Endometrial microvascular endothelial cells (primary cell): ENCODE data around the gene SCMH1. TPM values are rescaled to one million over a fixed set of nuclear protein-coding genes. Genes with fewer than 3 reads are reported as not detected.

Experiments used
- in situ Hi-C: cut with HindIII; loops from 2 replicates; pipeline ENCODE4 v1.10.0; 2017; ENCODE audit warnings: low sequenced_read_pairs, low pct_unique_long_range_greater_than_20kb; ENCODE audit errors: inconsistent ontology term
- total RNA-seq: library from RNA; depleted of rRNA; stranded (reverse); fragments of >200 nt; gene quantifications from one replicate; pipeline ENCODE4 v1.2.3, GENCODE V29; 2015; ENCODE audit errors: inconsistent ontology term

Gene SCMH1
- total RNA-seq, 1 donor from 2014 or later = 22.8 TPM

DNA sequence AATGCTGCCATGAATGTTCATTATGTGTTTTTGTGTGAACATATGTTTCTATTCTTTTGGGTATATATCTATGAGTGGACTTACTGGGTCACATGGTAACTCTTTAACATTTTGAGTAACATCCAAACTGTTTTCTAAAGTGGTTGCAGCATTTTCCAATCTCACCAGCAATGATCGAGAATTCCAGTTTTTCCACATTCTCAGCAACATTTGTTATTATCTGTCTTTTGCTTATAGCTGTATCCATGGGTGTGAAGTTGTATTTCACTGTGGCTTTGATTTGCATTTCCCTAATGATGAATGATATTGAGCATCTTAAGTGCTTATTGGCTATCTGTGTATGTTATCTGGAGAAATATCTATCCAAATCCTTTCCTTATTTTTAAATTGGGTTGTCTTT is 131.4 kb downstream of the SCMH1 start:
- in situ Hi-C loops = no loop called here

DNA sequence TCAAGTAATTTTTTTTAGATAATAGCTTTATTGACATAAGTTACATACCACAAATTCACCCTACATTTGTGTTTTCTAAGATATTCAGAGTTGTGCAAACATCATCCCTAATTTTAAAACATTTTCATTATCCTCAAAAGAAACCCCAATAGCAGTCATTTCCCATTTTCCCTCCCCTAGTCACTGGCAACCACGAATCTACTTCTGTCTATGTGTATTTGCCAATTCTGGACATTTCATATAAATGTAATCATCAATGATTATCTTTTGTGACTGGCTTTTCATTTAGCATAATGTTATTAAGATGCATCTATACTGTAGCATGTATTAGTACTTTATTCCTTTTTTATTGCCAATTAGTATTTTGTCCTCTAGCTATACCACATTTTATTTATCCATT is 131.8 kb downstream of the SCMH1 start:
- in situ Hi-C loops = no loop called here

DNA sequence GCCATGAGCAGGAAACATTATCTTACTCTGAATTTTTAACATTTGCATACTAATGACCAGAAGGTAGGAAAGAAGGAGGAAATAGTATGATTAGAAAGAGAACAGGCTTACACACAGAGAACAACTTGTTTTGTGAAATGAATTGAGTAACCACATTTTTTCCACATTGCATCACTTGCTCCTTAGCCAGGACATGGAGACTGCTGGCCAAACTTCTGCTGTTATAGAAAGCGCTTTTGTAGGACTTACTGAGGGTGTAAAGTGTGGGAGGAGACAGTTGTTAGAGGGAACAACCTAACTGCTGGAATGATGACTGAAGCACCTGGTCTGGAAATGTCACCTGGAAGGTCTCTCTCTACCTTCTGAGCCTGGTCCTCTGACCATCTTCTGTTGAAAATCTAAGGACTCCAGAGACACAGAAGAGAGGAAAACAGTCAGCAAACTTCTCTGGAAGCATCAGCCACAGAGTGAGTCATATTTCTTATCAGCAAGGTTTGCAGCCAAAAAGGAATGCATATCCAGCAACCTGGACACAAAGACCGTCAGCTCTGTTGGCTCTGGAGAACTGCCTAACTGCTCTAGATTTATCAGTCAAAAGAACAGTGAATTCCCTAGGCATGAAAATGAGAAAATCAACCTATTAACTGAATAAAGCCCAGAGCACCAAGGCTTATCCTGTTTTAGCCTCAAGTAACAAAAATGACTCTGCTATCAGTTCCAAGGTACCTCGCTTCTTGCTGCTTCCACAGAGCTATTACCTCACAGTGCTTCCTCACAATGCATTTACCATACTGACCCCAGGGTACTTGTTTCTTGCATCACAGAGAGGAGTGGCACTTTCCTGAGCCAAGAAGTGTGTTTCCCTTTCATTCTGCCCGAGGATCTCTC is 132.6 kb downstream of the SCMH1 start:
- in situ Hi-C loops = no loop called here

DNA sequence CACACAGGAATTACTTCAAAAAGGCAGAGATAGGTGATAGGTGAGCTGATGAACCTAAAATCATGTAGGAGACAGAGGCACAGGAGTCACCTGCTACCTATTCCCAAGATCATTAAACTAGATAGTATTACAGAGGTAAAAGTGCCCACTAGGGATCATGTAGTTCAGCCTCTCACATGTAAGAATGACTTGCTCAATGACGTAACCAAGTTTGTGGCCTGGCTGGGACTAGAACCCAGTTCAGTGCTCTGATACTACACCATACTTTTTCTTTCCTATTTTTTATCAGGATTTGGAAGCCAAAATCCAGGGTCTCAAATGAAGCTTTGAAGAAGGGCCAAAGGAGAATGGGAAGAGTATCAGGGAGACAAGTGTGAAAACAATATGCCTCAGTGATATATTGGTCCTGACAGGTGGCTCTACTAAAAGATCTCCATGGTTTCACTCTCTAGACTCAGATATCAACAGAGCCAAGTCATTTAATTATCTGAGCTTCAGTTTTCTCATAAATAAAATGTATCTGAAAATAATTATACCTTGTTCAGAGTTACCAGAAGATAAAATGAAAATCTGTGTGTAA is 133.3 kb downstream of the SCMH1 start:
- in situ Hi-C loops = no loop called here

DNA sequence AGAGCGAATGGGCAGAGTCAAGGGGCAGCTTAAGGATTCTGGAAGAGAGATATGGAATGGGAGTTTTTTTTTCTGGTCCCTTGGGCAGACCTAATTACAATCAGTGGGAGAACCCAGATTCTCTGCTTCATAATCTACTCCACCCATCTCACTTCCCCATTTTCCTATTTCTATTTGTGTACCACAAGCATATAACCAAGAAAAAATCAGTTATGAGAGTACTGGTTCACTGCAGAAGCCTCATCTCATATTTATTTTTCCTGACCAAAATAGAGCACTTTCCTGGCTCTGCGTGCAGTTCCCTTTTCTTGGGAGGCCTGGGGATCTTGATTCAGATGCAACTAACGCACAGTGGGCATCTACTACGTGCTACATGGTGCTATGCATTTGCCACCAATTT is 138.3 kb downstream of the SCMH1 start:
- in situ Hi-C loops = no loop called here

DNA sequence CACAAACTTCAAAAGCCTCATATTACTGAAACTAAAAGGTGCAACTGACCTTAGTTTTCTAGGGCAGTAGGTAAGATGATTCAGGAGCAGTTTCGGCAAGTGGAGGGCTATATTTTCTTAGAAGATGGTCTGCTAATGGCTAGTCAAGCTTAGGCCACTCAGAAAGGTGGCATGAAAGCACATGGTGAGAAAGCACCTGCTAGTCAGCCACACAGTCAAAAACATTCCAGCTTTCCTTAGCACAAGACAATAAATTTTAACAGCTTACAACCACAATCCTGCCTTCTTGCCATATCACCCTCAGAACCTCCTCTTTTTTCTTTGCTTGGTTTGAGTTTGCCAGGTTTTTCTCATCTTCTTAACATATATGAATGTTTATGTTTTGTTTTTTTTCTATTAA is 139.5 kb downstream of the SCMH1 start:
- in situ Hi-C loops = no loop called here

DNA sequence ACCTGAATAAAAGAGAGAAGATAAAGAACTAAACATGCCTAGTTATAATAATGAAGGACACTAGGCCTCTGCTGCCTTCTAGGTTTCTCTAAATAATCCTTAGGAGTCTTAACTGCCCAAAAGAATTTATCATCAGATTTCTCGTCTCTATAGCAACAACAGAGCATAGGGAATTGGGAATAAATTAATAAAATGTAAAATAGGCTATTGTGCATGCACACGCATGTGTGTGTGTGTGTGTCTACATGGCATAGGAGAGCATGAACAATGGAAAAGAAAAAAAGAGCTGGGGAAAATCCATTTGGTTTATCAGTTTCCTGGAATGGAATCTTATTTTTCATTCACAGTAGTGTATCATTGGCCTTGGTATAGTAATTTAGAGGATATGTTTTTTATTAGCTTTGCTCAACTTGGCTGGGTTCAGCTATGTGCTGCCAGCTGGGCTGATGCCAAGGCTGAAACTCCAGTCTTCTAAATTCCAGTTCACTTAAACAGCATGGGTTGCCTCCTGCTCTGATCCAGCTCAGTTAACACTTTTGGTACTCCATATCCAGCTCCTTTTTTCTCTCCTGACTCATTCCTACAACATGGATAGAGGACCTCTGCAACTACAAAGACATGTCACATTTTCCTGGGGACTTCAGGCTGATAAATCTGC is 140.0 kb downstream of the SCMH1 start:
- in situ Hi-C loops = no loop called here

DNA sequence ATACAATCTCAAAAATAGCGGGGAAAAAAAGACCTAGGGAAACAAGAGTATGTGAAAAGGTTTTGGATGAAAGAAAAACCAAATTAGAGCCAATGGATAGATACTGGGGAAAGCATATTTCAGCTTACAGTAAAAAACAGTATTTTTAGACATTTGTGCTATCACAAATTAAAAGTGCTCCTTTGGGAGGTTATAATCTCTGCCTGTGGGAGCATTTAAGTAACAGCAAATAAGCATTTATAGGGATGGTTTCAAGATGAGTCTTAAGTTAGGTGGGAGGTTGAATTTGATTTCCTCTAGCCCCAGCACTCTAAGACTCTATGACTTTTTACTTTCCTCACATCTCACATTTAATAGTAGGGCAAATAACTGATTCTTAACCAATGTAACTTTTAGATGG is 141.0 kb downstream of the SCMH1 start:
- in situ Hi-C loops = no loop called here

DNA sequence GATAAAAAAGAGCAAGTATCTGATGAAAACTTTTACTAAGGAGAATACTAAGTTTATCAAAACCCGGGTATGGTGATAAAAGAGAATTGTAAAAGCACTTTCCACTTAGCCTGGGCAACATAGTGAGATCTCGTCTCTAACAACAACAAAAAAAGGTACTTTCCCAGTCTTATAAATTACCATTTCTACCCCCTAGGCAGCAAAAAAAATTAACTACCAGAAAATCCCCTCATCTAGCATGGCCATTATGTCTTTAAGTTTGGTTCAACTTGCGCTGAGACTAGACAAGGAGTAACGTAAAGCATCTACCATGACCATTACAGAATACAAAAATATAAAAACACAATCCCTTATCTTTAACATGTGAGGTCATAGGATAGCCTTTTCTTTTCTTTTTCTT is 141.9 kb downstream of the SCMH1 start:
- in situ Hi-C loops = no loop called here

DNA sequence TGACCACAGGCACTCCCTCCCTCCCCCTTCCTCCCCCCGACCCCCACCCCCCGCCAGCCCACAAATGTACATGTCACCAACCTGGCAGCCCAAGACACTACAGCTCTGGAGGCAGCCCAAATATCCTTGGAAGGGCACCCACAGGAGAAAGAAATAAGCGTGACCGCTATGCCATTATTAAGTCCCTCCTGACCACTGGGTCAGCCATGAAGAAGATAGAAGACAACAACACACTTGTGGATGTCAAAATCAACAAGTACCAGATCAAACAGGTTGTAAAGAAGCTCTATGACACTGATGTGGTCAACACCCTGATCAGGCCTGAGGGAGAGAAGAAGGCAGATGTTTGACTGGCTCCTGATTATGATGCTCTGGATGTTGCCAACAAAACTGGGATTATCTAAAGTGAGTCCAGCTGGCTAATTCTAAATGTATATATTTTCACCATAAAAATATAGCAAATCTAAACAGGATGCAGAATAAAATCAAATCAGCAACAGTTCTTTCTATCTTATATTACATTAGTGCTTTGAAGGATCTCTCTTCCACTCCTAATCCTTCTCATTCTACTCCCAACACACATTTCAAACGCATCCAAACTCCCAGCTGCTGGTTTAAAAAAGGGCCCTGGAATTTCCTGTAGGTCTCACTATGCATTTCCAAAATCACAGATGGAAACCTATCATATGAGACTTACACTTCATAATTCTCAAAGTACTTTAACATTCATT is 143.2 kb downstream of the SCMH1 start:
- in situ Hi-C loops = no loop called here

DNA sequence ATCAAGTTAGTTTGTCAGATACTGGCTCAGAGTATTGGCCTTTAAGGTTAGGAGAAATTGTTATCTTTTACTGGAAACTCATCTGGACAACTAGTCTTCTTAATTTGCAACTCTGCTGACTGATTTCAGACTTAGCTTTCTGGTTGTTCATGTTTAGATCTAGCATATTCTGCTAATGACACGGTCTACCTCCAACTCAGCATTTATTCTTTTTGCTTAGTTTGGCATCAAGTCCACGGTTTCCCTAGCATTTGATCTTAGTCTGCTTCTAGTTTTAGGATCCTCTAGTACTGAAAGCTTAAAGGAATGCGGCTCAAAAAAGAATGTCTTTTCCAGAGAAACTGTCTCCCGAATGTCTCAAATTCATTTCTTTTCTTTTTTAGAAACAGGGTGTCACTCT is 145.0 kb downstream of the SCMH1 start:
- in situ Hi-C loops = no loop called here

DNA sequence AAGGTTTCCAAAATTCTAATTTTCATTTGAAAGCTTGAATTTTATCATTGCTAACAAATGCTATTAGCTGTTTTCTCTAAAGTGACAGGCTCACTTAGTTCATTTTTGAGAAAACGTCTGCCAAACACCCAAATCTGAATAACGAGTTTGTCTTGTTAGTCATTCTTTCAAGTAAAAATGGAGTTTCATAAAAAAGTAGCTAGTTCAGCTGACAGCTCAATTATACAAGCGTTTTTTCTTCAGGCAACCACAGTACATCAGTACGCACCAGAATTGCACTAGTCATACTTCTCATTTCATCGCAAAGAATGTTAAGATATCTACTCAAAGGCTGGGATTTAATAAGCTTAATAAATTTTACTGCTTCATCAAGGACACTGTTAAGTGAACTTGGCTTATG is 148.3 kb downstream of the SCMH1 start:
- in situ Hi-C loops = no loop called here

DNA sequence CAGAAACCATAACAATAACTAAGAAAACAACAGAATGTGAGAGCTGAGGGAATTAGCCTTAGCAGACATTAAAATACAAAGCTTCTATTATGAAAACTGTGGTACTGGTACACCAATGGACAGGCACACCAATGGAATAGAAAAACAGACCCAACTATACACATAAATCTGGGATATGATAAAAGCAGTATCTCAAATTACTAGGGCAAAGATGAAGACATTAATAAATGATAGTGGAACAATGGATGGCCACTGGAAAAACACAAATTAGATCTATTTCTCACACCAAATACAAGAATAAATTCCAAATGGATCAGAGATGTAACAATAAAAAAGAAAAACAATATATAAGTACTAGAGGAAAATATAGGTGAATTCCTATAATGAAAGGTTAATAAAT is 155.2 kb downstream of the SCMH1 start:
- in situ Hi-C loops = no loop called here

DNA sequence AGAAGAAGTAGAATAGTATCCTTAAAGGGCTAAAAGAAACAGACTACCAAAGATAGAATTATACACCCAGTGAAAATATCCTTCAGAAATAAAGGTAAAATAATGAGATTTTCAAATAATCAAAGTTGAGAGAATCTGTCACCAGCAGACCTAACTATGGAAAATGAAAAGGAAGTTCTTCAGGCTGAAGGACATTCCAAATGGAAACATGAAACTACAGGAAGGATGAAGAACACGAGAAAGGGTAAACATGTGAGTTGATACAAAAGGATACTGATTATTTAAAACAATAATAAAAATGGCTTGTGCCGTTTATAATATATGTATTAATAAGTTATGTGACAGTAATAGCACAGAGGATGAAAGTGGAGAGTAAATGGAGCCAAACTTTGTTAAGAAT is 163.5 kb downstream of the SCMH1 start:
- in situ Hi-C loops = no loop called here

DNA sequence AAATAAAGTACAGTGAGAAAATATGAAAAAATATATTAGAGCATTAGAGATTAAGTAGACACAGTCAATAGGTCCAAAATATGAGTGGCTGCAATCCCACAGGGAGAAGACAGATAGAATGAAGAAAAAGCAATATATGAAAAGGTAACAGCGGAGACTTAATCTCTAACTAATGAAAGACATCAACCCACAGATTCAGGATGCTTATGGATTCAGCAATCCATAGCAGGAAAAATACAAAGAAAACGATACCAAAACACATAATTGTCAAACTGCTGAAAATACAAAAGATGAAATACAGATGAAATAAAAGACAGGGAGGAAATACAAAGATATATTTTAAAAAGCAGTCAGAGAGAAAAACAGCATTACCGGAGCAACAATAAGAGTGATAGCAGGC is 163.9 kb downstream of the SCMH1 start:
- in situ Hi-C loops = no loop called here

DNA sequence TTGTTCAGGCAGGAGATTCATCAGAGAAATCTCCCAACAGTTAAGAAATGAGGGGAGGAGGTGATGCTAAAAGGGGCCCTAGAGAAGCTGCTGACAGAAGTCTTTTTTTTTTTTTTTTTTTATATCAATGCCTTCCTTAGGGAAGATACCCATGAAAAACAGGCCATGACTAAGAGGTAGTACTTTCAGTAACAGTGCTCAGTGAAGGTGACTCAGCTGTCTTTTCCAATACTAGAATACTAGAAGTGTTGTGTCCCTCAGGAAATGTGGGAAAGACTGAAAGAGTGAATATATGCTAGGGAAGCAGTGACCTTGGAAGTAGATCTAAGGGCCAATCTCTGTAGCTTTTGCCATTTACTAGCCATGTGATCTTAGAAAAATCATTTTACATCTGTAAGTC is 168.1 kb downstream of the SCMH1 start:
- in situ Hi-C loops = no loop called here

DNA sequence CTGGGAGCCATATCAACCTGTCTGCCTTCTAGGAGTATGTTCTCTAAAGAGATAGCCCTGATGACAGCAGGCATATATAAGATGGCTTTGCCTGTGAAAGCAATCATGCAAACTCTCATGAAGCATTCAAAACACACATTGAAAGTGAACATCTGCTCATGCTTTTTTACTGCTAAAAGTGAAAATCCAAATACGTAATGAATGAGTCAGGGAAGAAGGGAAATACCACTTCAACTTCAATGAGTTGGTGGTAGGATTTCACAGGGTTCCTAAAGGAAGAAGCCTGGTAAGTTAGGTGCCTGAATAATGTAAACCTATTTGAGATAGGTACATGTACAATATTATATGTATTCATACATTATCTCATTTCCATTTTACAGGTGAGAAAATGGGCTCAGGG is 170.1 kb downstream of the SCMH1 start:
- in situ Hi-C loops = no loop called here

DNA sequence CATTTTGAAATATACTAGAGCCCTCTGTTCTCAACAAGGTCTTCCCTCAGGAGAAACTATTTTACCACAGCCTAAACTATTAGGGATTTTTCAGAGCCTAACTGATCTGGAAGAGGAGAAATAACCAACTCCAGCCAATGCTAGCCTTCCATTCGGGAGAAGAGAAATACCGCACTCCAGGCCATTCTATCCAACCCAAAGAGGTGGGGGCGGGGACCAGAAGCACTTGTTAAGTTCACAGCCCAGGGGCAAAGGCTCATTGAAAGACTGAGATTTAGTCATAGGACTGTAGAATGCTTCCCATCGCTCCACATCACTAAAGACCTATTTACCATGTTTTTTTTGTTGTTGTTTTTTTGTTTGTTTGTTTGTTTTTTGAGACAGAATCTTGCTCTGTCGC is 185.2 kb downstream of the SCMH1 start:
- in situ Hi-C loops = no loop called here

DNA sequence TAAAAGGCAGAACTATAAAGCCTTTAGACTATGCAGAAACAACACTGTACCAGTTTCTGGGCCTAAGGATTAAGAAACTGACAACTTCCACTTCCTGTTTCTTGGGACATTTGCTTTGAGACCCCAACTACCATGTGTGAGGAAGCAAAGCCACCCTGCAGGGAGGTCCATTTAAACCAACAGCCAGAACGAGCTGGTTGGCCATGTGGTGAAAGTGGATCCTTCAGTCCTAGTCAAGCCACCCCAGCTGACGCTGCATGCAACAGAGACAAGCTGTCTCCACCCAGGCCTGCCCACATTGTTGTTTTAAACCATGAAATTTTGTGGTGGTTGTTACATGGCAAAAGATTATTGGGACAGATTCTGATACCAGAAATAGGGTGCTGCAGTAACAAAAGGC is 188.8 kb downstream of the SCMH1 start:
- in situ Hi-C loops = no loop called here

DNA sequence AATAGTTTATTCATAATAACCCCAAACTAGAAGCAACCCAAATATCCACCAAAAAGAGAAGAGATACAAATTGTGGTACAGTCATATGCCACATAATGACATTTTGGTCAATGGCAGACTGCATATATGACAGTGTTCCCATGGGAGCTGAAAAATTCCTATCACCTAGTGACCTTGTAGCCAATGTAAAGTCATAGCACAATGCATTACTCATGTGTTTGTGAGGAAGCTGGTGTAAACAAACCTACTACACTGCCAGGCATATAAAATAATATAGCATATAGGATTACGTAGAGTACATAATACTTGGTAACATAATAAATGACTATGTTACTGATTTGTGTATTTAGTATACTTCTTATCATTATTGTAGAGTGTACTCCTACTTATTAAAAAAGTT is 191.1 kb downstream of the SCMH1 start:
- in situ Hi-C loops = no loop called here
